ENCODE data around the gene BCL6.

DNA sequence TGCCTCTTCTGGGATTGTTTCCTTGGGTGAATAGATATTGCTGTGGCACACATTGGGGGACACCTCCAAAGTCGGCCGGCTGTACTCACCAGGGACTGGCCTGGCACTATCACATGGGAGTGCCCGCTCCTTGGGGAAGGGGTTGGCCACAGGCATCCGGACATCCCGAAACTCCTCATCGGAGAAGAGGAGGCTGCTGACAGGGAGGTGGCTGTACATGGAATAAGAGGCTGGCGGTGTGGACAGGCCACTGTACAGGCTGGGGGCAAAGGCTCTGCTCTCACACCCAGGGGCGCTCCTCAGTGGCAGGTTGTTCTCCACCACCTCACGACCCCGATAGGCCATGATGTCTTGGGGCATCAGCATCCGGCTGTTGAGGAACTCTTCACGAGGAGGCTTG is 15.7 kb downstream of the BCL6 start:
- TF ChIP-seq, protein P1, sequence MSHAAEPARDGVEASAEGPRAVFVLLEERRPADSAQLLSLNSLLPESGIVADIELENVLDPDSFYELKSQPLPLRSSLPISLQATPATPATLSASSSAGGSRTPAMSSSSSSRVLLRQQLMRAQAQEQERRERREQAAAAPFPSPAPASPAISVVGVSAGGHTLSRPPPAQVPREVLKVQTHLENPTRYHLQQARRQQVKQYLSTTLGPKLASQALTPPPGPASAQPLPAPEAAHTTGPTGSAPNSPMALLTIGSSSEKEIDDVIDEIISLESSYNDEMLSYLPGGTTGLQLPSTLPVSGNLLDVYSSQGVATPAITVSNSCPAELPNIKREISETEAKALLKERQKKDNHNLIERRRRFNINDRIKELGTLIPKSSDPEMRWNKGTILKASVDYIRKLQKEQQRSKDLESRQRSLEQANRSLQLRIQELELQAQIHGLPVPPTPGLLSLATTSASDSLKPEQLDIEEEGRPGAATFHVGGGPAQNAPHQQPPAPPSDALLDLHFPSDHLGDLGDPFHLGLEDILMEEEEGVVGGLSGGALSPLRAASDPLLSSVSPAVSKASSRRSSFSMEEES (CRISPR knock-in tag; IDR thresholded peaks at IDR 0.05), result no peak
- TF ChIP-seq TARDBP (IDR thresholded peaks at IDR 0.05), result no peak
- TF ChIP-seq ZFX (CRISPR knock-in tag; IDR thresholded peaks at IDR 0.05), result no peak
- TF ChIP-seq ZNF778 (CRISPR knock-in tag; IDR thresholded peaks at IDR 0.05), result no peak
- TF ChIP-seq BRCA1 (IDR thresholded peaks at IDR 0.05), result no peak
- TF ChIP-seq BRCA1 (CRISPR knock-in tag; IDR thresholded peaks at IDR 0.05), result no peak
- TF ChIP-seq, protein P2, sequence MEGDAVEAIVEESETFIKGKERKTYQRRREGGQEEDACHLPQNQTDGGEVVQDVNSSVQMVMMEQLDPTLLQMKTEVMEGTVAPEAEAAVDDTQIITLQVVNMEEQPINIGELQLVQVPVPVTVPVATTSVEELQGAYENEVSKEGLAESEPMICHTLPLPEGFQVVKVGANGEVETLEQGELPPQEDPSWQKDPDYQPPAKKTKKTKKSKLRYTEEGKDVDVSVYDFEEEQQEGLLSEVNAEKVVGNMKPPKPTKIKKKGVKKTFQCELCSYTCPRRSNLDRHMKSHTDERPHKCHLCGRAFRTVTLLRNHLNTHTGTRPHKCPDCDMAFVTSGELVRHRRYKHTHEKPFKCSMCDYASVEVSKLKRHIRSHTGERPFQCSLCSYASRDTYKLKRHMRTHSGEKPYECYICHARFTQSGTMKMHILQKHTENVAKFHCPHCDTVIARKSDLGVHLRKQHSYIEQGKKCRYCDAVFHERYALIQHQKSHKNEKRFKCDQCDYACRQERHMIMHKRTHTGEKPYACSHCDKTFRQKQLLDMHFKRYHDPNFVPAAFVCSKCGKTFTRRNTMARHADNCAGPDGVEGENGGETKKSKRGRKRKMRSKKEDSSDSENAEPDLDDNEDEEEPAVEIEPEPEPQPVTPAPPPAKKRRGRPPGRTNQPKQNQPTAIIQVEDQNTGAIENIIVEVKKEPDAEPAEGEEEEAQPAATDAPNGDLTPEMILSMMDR (IDR thresholded peaks at IDR 0.05 in 2 of 3, conservative IDR thresholded peaks at IDR 0.05 in 1 of 3; ENCODE audit: insufficient read depth in 2 of 3, low read depth in 1 of 3, low read length in 3 of 3), result no peak
- no peak for TF ChIP-seq PHB2 (IDR thresholded peaks at IDR 0.05; ENCODE audit: low read depth)
- no peak for TF ChIP-seq SMARCA4 (IDR thresholded peaks at IDR 0.05)
- no peak for TF ChIP-seq BHLHE40 (IDR thresholded peaks at IDR 0.05; ENCODE audit: low read length)
- TF ChIP-seq MAFK (IDR thresholded peaks at IDR 0.05; ENCODE audit: low read length), result no peak
